MV-4-11 (cell line): Measurements from ENCODE around the gene SPATA13.
"Not testable (repeated sequence)": the region's sequence is repeated elsewhere in the genome, so short reads cannot be mapped to it uniquely, and the experiment has no call there.

Experiments
- DNase-seq: peaks from one replicate; lab custom pipeline; 2025; lab: John Stamatoyannopoulos, UW

SPATA13 gene

DNA sequence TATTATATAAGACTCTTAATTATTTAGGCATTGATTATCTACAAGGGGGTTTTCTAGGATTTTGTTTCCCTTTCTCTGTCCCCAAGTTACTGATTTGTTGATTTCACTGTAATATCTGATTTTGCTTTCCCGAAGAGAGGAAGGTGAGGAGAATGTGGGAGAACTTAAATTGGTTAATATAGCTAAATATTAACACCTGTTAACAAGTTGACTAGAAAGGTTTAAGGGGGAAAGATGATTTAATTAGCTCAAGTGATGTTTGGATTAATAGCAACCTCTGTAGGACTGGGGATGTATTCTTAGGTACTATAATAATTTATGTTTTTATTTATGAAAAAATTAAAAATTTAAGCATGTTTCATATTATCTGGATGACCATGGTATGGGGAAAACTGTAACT is 35.1 kb downstream of the SPATA13 start:
- DNase-seq, result no peak

DNA sequence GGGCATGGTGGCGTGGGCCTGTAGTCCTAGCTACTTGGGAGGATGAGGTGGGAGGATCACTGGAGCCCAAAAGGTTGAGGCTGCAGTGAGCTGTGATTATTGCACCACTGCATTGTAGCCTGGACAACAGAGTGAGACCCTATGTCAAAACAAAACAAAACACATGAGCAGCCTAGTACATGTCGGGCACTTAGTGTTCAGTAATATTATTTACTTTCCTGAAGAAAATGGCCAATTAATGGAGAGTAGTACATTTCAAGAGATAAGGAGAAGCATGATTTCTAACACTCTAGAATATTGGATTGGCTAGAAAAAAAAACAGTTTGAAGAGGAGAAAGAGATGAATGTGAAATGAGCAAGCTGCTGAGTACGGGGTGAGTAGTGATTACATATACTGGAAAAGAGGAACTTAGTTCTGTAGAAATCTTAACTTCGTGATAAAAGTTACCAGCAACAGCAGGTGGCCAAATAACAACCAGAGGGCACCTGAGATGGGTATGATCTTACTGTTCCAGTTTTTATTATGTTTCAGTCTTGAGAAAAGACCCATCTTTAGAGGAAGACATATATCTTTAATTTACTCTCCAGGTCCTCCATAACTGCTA is 36.2 kb downstream of the SPATA13 start:
- peak; percentile 57 for DNase-seq

DNA sequence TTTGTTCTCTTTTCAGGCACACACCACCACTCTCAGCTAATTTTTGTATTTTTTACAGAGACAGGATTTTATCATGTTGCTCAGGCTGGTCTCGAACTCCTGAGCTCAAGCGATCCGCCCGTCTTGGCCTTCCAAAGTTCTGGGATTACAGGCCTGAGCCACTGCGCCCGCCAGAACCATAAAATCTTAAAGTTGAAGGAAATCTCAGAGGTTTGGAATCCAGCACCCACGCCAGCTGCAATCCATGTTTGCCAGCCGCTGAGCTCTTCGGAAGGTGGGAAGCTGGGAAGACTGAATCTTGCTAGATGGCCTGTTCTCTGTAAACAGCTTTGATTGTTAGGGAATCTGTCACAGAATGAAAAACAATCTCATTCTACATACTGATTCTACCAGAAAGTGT is 38.5 kb downstream of the SPATA13 start:
- DNase-seq, result no peak

DNA sequence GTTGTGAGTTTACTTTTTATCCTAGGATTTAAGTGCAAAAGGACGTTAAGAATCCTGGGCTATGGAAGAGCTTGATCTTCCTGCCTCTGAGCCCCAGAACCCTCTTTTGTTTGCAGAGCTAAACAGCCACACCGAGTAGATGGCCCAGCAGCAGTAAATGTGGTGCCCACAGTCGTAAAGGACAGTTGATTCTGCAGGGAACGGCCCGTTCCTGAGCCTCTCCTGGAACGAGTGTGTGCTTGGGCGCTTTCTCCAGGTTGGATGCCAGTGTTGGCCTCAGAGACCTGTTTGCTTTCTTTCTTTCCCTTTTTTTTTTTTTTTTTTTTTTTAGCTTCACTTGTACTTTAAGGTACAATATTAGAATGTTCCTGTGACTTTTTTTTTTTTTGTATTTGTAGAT is 41.7 kb downstream of the SPATA13 start:
- no peak for DNase-seq

DNA sequence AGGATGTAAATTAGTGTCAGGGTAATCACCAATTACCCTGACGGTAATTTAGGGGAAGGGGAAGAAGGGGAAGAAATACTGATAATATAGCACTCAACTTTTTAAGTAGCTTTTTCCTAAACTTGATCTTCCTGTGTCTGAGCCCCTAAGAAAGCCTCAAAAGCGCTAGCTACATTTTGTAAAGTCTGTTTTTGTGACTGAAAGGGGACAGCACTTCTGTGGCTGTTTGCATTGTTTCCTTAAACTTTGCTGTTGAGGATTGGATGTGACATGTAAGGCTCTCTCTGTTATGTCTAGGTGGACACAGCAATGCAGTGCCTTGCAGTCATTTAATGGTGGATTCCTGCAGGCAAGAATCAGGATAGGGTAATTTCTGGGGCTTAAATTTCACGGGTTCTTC is 42.8 kb downstream of the SPATA13 start:
- no peak for DNase-seq

DNA sequence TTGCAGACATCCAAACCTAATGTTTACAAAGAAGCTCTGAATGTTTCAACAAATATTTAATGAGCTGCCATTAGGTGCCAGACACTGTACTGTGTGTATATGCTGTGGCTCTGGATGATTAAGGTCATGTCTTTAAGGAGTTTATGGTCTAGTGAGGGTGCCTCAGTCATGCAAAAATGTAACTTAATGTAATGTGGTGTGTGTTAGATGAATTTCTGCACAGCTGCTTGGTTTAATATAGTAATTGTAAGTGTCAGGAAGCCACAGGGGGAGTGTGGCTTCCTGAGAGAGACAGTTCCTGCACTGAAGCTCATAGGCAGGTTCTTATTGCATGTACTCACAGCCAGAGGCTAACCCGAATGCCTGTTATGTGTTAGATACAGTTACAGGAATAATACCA is 43.3 kb downstream of the SPATA13 start:
- peak; percentile 72 for DNase-seq

DNA sequence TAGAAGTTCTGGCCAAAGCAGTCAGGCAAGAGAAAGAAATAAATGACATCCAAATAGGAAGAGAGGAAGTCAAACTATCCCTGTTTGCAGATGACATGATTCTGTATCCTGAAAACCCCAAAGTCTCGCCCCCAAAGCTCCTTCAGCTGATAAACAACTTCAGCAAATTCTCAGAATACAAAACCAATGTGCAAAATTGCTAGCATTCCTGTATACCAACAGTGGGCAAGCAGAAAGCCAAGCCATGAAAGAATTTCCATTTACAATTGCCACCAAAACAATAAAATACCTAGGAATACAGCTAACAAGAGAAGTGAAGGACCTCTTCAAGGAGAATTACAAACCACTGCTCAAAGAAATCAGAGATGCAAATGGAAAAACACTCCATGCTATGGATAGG is 44.6 kb downstream of the SPATA13 start:
- DNase-seq, result not testable (repeated sequence)

DNA sequence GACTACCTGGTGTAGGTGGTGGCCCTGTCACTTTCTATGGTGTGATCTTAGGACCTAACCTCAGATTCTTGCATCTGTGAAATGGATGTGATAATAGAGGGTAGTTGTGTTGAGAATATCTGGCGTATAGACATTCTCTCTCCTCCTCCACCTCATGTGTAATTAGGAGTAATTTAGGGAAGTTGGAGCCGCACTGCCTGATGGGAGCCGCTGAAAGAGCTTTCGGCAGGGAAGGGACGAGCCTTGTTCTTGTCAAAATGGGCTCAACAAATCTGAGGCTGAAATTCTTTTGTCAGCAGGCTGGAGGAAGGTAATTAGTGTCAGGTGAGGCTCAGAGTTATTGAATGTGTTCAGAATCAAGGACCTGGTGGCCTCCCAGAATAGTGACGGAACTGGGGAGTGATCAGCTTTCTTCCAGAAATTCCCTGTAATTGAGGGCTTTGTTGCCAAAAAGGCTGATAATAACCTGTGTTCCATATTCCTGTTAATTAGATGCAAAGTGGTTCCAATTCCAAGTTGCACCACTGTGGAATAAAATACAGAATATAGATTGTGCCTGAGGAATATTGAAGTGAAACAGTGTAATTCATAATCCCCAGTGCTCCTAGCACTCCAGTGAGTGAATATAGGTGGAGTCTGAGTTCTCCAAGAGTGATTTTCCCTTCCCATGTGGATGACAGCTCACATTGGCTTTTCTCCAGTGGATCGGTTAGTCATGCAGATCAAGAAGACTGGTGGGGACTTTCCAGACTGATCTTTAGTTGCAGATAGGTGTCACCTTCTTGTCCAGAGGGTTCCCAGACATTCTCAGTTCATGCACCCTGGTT is 47.5 kb downstream of the SPATA13 start:
- DNase-seq, result peak; percentile 36

DNA sequence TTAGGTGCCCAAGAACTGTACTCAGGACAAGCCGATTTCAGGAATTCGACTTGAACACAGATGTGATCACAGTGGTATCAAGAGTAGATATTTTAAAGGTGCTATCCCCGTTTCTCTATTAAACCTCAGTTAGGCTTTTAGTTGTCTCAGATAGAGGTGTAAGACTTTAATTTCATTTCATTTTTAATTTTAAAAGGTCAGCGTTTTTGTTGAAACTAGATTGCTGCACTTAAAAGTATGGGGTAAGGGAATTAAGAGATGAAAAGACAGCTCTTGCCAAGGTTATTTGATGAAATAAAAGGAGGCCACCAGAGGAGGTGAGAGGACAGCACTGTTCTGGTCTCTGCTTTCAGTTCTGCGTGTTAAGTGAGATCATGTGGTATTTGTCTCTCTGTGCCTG is 48.6 kb downstream of the SPATA13 start:
- DNase-seq, result no peak

DNA sequence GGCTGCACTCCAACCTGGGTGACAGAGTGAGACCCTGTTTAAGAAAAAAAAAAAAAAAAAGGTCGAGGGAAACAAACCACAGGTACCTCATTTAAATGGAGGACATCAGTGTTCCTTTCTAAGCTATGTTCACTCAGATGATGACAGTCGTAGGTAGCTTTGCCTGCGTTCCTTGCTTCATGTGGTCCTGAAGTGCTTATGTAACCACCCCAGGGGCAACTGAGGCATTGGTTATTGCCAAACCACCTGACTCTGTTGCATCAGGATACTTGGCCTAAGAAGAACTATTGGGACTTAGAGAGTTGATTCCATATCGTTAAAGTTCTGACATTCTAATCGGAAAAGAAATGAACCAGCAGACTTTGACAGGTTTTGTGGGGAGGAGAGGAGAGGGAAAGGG is 51.7 kb downstream of the SPATA13 start:
- DNase-seq, result no peak

DNA sequence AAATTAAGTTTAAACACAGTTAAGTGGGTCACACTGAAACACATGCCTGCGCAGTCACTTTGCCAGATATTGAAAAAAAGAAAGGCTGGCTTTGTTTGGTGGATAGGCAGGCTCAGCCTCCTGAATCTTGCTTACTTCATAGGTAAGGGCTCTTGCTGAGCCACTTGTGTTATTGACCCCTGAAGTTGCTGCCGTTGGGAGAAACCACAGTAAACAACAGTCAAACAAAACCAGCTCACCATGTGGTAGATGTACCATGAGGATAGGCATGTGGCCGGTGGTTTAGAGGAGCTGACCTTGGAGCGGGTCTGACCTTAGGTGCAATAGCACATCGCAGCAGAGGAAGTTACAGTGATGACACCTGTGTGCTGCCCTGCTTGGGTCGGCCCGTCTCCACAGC is 52.2 kb downstream of the SPATA13 start:
- no peak for DNase-seq

DNA sequence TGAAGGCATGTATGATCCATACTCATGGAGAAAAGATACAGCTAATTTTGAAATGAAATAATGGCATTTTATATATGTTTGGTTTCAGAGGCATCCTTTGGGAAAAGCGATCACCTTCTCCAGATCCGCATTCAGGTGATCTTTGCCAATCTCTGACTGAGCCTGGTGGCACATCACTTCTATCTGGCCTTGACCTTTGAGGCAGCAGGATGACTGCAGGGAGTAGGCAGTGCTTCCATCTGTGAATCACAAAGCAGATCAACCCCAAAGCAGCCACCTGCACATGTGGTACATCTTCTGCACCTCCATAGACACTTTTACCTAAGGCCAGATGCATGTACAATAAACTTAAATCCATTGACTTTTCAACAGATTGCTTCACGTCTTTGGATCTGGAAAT is 53.4 kb downstream of the SPATA13 start:
- no peak for DNase-seq

DNA sequence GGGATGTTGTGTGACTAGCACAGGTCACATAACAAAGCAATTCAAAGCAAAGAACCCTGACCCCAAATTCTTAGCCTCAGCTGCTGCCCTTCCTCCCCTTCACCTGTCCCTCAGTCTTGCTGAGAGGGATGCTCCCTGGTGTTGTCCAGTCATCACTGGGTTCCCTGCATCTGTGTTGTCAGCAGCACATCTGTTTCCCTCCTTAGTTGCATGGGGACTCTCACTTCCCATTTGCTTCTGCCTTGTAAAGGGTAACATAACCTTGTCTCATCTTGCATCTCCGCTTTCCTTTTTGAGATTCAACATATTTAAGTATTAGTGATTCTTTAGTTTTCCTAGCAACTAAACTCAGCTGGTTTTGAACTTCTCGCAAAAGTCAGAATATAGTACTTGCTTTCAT is 54.0 kb downstream of the SPATA13 start:
- peak; percentile 72 for DNase-seq

DNA sequence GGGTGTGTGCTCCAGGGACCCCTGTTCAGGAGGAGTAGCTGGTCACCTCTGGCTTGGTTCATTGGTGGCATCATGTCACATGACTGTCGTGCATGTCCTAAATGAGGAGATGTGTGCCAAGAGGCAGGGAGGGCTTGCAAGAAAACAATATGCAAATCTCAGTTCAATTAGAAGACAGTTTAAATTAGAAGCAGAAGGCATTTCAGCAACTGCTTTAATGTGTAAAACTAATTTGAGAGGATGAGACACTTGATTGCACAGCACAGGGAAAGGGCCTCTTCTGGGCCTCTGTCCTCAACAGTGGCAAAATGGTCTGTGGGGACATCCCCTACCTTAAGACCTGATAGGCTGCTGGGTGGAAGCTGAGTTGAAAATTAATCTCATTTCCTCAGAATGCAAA is 54.6 kb downstream of the SPATA13 start:
- DNase-seq, result no peak

DNA sequence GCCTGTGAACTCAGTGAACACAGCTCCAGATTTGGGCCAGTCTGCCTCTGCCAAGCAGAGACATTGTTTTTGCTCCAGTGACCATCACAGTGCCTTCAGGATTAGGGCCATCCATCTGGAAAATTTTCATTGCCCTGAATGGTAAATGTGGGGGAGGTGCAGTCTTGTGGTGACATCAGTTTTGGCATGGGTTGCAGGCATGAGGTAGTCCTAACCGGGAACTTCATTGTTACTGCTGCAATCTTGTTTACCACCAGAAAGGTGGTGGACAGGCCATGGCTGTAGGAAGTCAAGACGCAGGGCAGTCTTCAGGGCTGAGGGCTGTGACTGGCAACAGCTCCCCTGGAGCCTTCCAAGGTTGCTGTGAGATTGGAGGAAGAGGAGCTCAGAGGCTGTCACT is 55.2 kb downstream of the SPATA13 start:
- no peak for DNase-seq

DNA sequence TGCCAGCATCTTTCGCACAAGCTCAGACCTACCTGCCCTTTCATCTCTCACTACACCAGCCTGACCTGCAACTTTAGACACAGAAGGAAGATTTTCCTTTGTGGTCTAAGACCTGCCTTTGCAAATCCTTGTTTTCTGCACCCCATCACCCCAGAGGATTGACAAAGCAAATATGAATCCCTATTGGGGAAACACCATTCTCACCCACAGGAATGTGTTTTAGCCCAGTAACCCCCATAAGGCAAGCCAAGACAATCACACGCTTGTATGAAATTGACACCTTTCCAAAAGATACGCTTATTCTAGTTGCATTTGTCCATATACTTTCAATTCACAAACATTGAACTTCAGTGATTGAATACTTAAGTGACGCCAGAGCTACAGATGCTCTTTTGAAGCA is 55.7 kb downstream of the SPATA13 start:
- no peak for DNase-seq

DNA sequence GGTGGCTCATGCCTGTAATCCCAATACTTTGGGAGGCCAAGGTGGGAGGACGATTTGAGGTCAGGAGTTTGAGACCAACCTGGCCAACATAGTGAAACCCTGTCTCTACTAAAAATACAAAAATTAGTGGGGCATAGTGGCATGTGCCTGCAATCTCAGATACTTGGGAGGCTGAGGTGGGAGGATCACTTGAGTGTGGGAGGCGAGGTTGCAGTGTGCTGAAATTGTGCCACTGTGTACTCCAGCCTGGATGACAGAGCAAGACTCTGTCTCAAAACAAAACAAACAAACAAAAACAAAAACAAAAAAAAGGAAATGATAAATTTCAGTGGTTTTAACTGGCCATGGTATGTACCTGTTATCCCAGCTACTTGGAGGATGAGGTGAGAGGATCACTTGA is 56.3 kb downstream of the SPATA13 start:
- not testable (repeated sequence) for DNase-seq

DNA sequence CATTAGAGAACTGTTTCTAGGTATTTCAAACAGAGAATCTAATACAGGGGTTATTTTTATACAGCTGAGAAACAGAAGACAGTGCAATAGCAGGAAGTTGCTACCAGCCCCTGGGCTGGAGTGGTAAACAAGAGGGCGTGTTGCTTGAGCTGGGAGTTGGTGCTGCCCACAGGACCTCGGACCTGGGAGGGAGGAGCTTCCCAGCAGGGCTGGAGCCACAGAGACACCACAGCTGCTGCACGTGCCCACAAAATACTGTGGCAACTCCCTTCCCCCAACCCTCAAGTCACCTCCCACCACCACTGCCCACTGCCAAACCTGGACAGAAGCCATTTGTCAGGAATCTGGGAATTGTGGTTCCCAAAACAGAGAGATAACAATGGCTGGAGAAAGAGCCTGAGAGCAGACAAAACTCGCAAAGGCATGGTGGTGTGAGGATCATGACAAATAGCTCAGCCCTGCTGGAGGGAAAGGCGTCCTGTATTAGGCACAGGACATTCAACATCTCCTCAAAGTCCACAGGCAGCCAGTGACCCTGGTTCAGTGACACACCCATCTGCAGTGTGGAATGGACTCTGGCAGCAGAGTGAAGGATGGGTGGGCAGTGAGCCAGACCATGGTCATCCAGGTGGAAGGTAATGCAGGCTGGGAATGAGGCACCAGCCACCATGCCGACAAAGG is 57.2 kb downstream of the SPATA13 start:
- peak; percentile 74 for DNase-seq

DNA sequence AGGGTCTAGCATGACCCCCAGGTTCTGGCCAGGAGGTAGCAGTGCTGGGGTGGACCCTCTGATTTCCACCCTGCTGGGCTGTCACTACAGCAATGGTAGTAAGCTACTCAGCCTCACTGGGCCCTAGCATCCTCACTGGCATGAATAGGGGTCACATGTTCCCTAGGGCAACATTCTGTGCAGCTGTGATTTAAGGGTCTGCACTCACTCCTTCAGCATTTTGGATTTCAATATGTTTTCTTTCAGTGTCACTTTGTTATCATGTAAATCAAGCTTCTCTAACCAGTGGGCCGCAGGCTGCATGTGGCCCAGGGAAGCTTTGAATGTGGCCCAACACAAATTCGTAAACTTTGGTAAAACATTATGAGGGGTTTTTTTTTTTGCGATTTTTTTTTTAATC is 57.8 kb downstream of the SPATA13 start:
- no peak for DNase-seq

DNA sequence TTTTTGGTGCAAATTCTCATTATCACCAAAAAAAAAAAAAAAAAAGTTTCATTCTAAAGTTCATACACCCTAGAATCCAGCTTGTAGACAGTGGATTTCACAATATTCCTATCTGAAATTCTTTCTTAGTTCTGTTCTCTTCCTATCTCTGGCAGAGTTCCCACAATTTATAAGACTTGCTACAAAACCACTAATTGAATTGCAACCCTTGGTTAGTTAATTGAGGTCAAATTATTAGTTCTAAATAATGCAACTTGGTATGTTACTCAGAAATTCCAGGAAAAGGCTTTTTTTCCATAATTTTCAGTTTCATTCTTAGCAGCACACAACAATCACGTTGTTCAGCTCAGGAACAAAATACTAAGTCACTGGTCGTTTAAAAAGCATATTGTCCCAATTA is 58.5 kb downstream of the SPATA13 start:
- DNase-seq, result no peak

DNA sequence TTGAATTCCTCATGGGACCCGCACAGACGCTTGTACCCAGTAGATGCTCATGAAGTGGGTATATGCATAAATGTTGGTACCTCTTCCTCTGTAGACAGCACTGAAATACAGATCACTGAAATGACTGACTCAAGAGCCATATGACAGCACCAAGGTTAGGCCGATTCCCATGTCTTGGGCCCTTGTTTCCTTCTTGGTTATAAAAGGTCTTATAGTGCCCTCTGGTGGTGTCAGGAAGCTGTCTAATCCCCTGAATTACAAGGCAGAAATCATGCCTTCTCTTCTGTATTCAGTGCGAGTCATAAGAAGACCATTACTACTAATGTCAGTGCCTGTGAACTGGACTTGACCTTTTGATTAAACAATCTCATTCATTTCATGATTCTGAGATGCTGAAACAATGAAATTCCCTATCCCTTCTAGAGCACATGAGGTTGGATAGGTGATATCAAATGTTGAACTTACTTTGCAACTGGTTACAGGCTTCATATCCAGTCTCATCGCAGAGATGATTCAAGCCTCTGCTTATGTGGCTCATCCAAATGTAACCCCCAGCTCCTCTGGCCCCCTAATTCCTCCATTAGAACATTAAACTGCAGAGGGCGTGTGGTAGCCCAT is 59.7 kb downstream of the SPATA13 start:
- DNase-seq, result peak; percentile 77

DNA sequence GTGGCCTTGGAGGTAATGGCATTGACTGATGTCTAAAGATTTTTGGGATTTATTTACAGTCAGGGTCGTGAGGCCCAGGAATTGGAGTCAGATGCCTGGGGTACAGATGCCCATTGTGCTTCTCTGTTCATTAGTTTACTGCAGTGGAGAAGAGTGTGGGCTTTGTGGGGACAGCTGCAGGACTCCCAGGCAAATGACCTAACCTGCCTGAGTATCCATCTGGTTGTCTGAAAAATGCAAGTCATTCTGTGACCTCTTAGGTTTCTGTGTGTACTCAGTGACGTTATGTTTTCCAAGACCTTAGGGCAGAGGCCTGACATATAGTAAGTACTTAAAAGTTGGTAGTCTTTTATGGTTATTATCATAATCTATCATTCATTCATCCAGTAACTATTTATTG is 60.5 kb downstream of the SPATA13 start:
- DNase-seq, result no peak

DNA sequence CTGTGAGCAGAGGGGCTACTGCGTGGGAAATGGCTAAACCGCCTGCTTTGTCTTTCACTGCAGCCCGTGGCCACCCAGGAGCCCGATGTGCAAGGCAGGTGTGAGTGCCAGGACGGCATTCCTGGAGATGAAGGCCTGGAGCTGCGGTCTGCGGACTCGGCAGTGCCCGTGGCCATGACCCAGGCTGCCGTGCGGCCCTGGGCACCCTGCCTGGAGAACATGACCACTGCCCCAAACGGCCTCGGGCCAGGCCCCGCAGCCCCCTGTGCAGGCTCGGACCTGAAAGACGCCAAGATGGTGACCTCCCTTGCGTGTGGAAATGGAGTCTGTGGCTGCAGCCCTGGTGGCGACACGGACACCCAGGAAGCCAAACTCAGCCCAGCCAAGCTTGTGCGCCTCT is 62.2 kb downstream of the SPATA13 start:
- no peak for DNase-seq
